ENCODE results near the gene REG3G.
"Not testable (repeated sequence)": the region's sequence is repeated elsewhere in the genome, so short reads cannot be mapped to it uniquely, and the experiment has no call there.

- TF ChIP-seq CTCF (IDR thresholded peaks at IDR 0.05); POLR2A (IDR thresholded peaks at IDR 0.05; ENCODE audit: low read depth); POLR2AphosphoS5 (IDR thresholded peaks at IDR 0.05); EP300 (IDR thresholded peaks at IDR 0.05): not testable (repeated sequence)
These were observed 28.0 kb downstream of the REG3G start for GRCh38 chr2:79053486-79053885.

Measured in esophagus muscularis mucosa (tissue), 4 donors.